ENCODE data around the gene SLC26A11.

SLC26A11 gene

GRCh38 chr17:80245566-80246265, 25.5 kb downstream of the SLC26A11 start:
- DNase-seq = no peak

DNA sequence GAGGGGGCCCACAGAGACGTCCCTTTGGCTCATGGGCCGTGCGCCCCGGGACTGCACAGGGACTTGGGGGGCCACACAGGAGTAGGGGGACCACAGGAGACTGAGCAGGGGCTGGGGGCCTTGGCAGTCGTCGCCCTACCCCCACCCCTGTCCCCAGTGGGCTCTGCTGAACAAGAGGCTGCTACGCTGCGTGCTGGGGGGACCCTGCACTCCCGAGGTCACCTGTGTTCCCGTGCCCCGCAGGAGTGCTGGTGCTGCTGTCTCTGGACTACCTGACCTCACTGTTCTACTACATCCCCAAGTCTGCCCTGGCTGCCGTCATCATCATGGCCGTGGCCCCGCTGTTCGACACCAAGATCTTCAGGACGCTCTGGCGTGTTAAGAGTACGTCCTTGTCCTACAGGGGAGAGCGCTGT, 26.0 kb downstream of the SLC26A11 start:
- DNase-seq = no peak

DNA sequence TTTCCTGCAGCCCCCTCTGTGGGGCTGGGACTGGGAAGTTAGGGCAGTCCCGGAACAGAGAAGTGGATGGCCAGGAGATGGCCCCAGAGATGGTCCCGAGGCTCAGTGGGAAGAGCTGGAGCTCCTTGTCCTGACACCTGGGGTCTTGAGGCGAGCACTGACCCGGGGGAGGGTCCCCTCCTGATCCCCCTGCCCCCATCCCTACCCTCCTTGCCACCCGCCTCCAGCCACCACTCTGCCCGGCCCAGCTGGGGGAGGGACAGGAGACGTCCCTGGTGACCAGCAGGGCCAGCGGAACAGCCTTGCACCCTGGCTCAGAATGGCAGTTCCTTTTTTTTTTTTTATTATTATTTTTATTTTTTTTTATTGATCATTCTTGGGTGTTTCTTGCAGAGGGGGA, 26.5 kb downstream of the SLC26A11 start:
- DNase-seq = no peak

- DNase-seq = no peak
Measured at GRCh38 chr17:80247561-80247960, 27.3 kb downstream of the SLC26A11 start.

DNA sequence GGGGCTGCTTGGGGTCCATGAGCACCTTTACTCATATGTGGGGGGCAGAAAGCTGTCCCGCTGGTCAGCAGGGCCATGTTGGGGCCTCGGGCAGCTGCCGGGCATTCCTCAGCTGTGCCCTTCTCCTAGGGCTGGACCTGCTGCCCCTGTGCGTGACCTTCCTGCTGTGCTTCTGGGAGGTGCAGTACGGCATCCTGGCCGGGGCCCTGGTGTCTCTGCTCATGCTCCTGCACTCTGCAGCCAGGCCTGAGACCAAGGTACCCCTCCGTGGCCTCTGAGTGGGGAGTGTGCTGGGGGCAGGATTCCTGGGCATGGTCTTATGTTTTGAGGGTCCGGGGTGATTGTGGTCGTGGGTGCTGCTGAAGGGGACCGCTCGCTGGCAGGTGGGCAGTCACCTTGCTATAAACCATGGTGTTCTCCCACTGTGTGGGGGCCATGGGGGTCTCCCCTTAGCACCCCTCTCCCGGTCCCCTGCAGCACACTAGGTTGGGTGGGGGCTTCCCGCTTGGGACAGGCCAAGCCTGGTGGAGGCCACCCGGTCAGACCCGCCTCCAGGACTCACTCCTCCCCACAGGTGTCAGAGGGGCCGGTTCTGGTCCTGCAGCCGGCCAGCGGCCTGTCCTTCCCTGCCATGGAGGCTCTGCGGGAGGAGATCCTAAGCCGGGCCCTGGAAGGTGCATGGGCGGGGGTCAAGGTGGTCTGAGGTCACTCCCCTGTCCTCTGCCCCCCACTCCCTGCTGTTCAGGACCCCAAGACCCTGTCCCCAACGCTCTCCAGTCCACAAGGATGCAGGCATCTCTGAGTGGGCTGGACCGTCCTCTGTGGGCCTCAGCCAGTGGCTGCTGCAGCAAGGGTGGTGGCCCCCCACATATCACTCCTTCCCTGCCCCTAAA, 28.0 kb downstream of the SLC26A11 start:
- no peak for DNase-seq

DNA sequence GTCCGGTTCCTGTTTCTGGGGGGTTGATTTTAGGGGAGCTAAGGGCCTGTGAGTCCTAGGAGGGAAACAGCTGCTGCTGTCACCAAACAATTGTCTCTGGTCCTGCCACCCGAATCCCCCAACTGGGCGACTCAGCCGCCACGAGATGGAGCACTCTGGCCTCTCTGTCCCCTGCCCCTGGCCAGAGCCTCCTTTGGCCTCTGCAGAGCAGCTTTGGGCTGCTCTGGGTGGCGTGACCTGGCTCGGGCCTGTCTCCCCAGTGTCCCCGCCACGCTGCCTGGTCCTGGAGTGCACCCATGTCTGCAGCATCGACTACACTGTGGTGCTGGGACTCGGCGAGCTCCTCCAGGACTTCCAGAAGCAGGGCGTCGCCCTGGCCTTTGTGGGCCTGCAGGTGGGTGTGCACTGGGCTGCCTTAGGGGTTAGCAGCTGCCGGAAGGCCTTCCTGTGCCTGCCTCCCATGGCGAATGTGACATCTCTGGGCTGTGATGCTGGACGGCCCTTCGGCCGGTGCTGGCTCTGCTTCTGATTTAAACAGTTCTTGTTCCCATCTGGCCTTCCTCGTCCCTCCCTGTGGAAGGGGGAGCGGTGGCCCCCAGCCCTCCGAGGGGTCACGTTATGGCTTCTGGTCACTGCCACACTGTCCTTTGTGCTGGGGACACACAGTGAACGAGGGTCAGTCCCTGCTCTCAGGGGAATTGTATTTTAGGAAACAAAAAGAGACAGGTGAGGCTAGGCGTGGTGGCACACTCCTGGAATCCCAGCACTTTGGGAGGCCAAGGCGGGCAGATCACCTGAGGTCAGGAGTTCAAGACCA, 28.9 kb downstream of the SLC26A11 start:
- DNase-seq = no peak

GRCh38 chr17:80251966-80252365, 31.7 kb downstream of the SLC26A11 start:
- DNase-seq = no peak

DNA sequence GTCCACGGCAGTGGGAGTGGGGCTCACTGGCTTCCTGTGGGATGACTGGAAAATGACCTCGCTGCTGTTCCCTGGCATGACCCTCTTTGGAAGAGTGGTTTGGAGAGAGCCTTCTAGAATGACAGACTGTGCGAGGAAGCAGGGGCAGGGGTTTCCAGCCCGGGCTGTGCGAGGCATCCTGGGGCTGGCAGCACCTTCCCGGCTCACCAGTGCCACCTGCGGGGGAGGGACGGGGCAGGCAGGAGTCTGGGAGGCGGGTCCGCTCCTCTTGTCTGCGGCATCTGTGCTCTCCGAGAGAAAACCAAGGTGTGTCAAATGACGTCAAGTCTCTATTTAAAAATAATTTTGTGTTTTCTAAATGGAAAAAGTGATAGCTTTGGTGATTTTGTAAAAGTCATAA, 32.6 kb downstream of the SLC26A11 start:
- peak; percentile 90 for DNase-seq

DNA sequence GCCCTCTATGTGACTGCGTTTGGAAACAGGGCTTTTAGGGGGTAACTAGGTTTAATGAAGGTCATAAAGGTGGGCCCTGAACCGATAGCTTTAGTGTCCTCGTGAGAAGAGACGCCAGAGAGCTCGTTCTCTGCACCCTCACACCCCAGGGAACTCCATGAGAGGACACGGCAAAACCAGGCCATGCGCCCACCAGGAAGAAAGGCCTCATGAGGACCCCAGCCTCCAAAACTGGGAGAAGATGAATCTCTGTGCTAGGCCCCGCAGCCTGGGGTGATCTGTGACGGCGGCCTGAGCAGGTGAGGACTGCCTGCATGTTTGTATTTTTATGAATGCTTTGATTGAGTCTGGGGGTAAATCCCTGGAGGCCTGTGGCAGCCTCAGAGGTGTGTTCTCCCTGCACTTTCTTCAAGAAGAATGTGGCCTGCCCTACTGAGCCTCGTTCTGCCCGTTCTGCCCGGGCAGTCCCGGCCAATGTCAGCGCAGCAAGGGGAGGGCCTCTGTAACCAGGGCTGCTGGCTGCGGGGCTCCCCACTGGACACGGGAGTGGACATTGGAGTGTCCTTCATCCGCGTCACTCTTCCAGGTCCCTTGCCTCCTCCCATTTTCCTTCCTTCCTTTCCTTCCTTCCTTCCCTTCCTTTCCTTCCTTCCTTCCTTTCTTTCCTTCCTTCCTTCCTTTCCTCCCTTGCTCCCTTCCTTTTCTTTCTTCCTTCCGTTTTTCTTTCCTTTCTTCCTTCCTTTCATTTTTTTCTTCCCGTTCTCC, 33.6 kb downstream of the SLC26A11 start:
- no peak for DNase-seq

DNA sequence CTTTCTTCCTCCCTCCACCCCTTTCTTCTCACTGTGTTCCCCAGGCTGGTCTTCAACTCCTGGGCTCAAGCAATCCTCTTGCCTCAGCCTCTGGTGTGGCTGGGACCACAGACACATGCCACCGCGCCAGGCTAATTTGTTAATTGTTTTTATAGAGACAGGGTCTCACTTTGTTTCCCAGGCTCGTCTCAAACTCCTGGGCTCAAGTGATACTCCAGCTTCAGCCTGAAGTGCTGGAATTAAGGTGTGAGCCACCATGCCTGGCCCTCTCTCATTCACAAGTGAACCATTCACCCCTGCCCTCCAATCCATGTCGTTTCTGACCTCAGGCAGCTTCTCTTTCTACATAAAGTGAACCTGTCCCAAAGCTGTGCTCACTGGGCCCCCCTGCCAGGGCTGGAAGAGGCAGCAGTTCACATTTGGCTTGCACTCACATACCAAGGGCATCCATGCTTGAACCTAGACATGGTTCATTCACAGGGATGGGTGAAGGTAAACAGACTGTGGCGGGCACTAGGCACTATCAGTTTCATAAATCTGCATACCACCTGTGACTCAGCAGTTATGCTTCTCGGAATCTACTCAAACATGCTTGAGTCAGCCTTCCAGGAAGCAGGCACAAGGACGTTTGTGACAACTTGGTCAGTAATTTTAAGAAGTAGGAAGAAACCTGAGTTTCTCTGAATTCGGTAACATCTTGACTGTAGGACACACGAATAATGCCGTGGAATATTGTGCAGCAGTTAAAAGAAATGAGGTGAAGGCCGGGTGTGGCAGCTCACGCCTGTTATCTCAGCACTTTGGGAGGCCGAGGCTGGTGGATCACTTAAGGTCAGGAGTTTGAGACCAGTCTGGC, 34.4 kb downstream of the SLC26A11 start:
- peak; percentile 80 for DNase-seq

- DNase-seq = no peak
Measured at GRCh38 chr17:80256034-80256350, 35.8 kb downstream of the SLC26A11 start.

GRCh38 chr17:80257716-80258213, 37.5 kb downstream of the SLC26A11 start:
- DNase-seq = no peak

- peak; percentile 53 for DNase-seq
Measured at GRCh38 chr17:80258296-80258695, 38.1 kb downstream of the SLC26A11 start.

DNA sequence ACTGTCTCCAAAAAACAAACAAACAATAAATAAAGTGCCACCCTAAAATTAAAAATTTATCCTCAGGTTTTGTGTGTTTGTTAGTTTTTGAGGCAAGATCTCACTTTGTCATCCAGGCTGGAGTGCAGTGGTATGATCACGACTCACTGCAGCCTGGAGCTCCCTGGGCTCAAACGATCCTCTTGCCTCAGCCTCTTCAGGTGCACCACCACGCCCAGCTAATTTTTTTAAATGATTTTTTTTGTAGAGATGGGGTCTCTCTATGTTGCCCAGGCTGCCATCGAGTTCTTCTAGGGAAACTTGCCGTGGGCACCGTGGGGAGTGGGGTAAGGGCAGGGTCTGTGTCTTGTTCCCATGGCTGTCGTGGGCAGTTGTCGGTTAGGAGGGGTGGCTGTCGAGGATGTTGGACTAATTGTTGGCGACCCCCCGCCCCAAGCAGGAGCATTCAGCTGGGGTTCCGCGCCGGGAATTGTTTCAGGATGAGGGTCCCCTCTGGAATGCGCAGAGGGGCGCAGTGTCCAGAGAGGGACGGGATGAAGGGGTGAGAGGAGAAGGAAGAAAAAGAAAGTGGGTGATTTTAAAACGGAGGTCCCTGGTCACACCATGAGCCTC, 39.3 kb downstream of the SLC26A11 start:
- DNase-seq = no peak

DNA sequence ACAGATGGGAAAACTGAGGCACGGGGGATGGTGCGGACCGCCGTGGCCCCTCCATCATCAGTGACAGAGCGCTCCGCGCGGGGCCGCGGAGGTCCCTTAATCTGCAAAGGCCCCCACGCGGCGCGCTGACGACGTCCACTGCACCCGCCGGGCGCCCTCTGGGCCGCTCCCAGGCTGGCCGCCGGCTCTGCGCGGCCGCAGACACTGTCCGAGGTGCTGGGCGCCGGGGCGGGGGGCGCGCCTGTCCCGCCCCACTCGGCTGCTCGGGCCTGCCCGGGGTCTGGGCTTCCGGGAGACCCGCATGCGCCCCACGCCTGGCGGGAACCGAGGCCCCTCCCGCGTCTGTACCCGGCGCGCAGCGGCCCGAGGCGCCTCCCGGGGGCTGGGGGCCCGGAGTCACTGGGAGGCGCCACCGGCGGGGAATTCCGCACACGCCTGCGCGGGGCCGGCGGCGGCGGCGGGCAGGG, 39.9 kb downstream of the SLC26A11 start:
- DNase-seq = peak; percentile 78

- peak; percentile 47 for DNase-seq
Measured at GRCh38 chr17:80260791-80261158, 40.5 kb downstream of the SLC26A11 start, which contains the start of gene RNF213. Gene RNF213, plus strand, starts transcription at chr17:80260852. Its CDS starts 2,830 bp downstream, at chr17:80263682.

- DNase-seq = peak; percentile 69
Measured at GRCh38 chr17:80261159-80261894, 41.1 kb downstream of the SLC26A11 start.

GRCh38 chr17:80261895-80262279, 41.7 kb downstream of the SLC26A11 start:
- DNase-seq = no peak

GRCh38 chr17:80262291-80262690, 42.1 kb downstream of the SLC26A11 start:
- no peak for DNase-seq

- no peak for DNase-seq
Measured at GRCh38 chr17:80262775-80263244, 42.6 kb downstream of the SLC26A11 start.
